ENCODE measurements around the gene CLEC3A.

- TF ChIP-seq CTCF (IDR thresholded peaks at IDR 0.05) = no peak
- TF ChIP-seq EZH2 (IDR thresholded peaks at IDR 0.05; ENCODE audit: borderline replicate concordance, insufficient read depth, low read depth, low read length, poor library complexity, severe bottlenecking) = no peak
Measured at GRCh38 chr16:77974883-77975282, 47.5 kb upstream of the CLEC3A start.

All from B cell (primary cell).